Right ventricle myocardium superior (tissue), 1 donor: ENCODE data around the gene POU4F1. TPM values are rescaled to one million over a fixed set of nuclear protein-coding genes. Genes with fewer than 3 reads are reported as not detected.

Source experiments
- ATAC-seq: fragments of 200-7000 bp; cut with Tn5 transposase; one replicate; pipeline ENCODE4 v1.9.1; 2020; ENCODE audit warnings: mild to moderate bottlenecking; ENCODE audit not compliant: poor library complexity
- DNase-seq: peaks from one replicate; pipeline ENCODE4 v3.0.0-alpha.2; 2020
- intact Hi-C: fragments of 100-400 bp; cut with DNase I; formaldehyde crosslinking; loops from one replicate; pipeline ENCODE4 v1.11.2; 2022
- total RNA-seq: library from RNA; stranded (reverse); fragmentation: NEBNext Ultra II Directional; extraction: Animal tissue kit (Norgen Biotek cat#: 25700); gene quantifications from one replicate; pipeline ENCODE4 v1.2.1, GENCODE V29; 2021
- donor health status: DM: no; HTN: yes; CAD: no; lungs with severe emphysema.

Gene POU4F1
- total RNA-seq, 1 donor from 2014 or later: not detected

GRCh38 chr13:78595495-78596398 lies 7.6 kb downstream of the POU4F1 start:
- ATAC-seq (peak; percentile 60), DNase-seq (no peak)
- intact Hi-C loops: no loop called here

- ATAC-seq (no peak), DNase-seq (no peak)
- intact Hi-C loops: no loop called here
These were observed 8.8 kb downstream of the POU4F1 start for GRCh38 chr13:78594456-78594975.

- intact Hi-C loops: no loop called here
- ATAC-seq: no peak
- DNase-seq: no peak
These were observed 9.5 kb downstream of the POU4F1 start for GRCh38 chr13:78593652-78594455.

- DNase-seq: no peak
- intact Hi-C loops: no loop called here
- ATAC-seq: no peak
These were observed 10.2 kb downstream of the POU4F1 start for GRCh38 chr13:78593129-78593528.

- no peak for ATAC-seq
- DNase-seq: no peak
- intact Hi-C loops: no loop called here
These were observed 10.8 kb downstream of the POU4F1 start for GRCh38 chr13:78592584-78592983.

- intact Hi-C loops: no loop called here
These were observed 14.1 kb downstream of the POU4F1 start for GRCh38 chr13:78589206-78589605.

GRCh38 chr13:78587395-78587794 lies 16.0 kb downstream of the POU4F1 start:
- intact Hi-C loops: no loop called here
- no peak for ATAC-seq
- DNase-seq: no peak

More at GRCh38 chr13:78589206-78589605, 14.1 kb downstream of the POU4F1 start:
- ATAC-seq: no peak
- DNase-seq: no peak

GRCh38 chr13:78586706-78587105 lies 16.6 kb downstream of the POU4F1 start:
- intact Hi-C loops: no loop called here
- ATAC-seq (no peak), DNase-seq (no peak)

GRCh38 chr13:78576261-78576660 lies 27.1 kb downstream of the POU4F1 start:
- no peak for DNase-seq
- no peak for ATAC-seq
- intact Hi-C loops: no loop called here

- intact Hi-C loops: no loop called here
- DNase-seq (no peak), ATAC-seq (no peak)
These were observed 30.9 kb downstream of the POU4F1 start for GRCh38 chr13:78572459-78572858.

- intact Hi-C loops: no loop called here
These were observed 34.3 kb downstream of the POU4F1 start for GRCh38 chr13:78569029-78569428.

GRCh38 chr13:78566631-78567030 lies 36.7 kb downstream of the POU4F1 start:
- intact Hi-C loops: no loop called here
- ATAC-seq (no peak), DNase-seq (no peak)

More at GRCh38 chr13:78569029-78569428, 34.3 kb downstream of the POU4F1 start:
- DNase-seq (no peak), ATAC-seq (no peak)

- ATAC-seq (no peak), DNase-seq (no peak)
- intact Hi-C loops: no loop called here
These were observed 41.0 kb downstream of the POU4F1 start for GRCh38 chr13:78562237-78562889.

Other genes with a start within 250 kb of the POU4F1 start
- 9.3 TPM for gene OBI1, start 55.6 kb upstream of the POU4F1 start, total RNA-seq